Measurements from ENCODE around the gene SLC35A2. TPM values are rescaled to one million over a fixed set of nuclear protein-coding genes. Genes with fewer than 3 reads are reported as not detected.
"Not testable (repeated sequence)": the region's sequence is repeated elsewhere in the genome, so short reads cannot be mapped to it uniquely, and the experiment has no call there.

Gene SLC35A2
- total and polyA plus RNA-seq, 8 donors, result 4.3 to 25.4 (median 11.4) TPM; not detected in 1

DNA sequence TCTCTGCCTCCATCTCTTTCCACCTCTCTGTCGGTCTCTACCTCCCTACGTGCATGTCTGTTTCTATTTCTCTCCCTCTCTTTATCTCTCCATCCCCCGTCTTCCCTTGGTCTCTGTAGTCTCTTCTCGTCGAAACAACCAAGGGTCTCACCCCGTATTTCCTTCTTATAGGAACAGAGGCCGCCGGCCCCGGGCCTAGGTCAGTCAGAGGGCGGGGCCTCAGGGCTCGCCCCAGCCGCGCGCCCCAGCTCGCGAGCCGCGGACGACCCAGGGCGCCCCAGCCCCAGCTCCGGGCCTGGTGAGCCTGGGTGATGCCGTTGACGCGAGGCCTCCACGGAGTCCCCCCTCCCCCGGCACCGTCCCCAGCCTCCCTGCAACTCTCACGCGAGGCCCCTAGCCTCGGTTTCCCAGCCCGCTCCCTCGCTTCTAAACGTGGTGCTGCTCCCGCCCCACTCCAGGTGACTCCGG, 20.5 kb downstream of the SLC35A2 start:
- peaks cover 0 to 23% (median 15%) of the 10 kb centered on the region in 4 donors for H3K36me3 ChIP-seq
- peaks cover 0 to 8% (median 0%) of the 10 kb centered on the region in 3 donors for H3K27me3 ChIP-seq
- H3K27ac ChIP-seq, result peak overlapping the region; percentile 67 to 84 (median 78)
- intact Hi-C loops (cut with DNase I; ENCODE audit: low total_unique reads), result no loop called here
- peaks cover 5 to 21% (median 10%) of the 10 kb centered on the region in 4 donors for H3K4me1 ChIP-seq
- no peak for DNase-seq
- H3K4me3 ChIP-seq, result peak overlapping the region; percentile 55 to 69 (median 63)
- TF ChIP-seq POLR2A (IDR thresholded peaks at IDR 0.05) (no peak), EP300 (IDR thresholded peaks at IDR 0.05) (no peak), CTCF (IDR thresholded peaks at IDR 0.05) (no peak), POLR2AphosphoS5 (IDR thresholded peaks at IDR 0.05) (no peak)
- no peaks in the 10 kb centered on the region for H3K9me3 ChIP-seq
- 0 to 42% (median 1%) methylated on average over 6 to 35 of the region's 35 CpGs for WGBS, 5 donors

DNA sequence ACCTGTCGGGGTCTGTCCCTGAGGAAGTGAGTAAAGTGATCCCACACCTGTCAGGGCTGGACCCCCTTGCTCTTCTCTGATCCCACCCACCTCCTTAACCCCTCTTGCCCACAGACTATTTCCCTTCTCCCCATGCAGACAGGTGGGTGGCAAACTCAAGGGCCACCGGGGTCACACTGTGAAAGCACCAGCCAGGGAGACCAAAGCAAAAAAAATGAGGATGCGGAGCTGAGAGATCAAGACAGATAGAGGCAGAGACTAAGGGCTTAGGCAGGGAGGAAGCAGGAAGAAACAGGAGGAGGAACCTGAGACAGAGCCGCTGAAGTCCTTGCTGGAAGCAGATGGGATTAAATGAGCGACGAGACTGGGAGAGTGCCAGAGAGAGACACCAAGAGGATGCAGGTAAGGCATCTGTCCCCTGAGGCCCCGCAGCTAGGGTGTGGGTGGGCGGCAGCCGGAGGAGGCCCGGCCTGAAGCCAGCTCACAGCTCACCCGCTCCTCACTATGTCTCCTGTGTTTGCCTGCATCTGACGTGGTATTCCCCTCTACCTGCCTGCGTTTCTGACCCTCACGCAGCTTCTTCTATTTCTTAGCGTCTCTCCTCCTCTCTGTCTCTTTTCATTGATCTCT, 21.0 kb downstream of the SLC35A2 start:
- Histone ChIP-seq H3K9me3 (no peaks in the 10 kb centered on the region), H3K36me3 (peaks cover 0 to 23% (median 15%) of the 10 kb centered on the region in 4 donors), H3K27me3 (peaks cover 0 to 8% (median 0%) of the 10 kb centered on the region in 3 donors), H3K4me3 (peak overlapping the region; percentile 55 to 69 (median 63)), H3K27ac (peak overlapping the region in 4 of 5 donors; percentile 75 to 84 (median 80)), H3K4me1 (peaks cover 5 to 16% (median 10%) of the 10 kb centered on the region in 4 donors)
- 22 to 64% (median 38%) methylated on average over 8 to 15 of the region's 15 CpGs for WGBS, 5 donors
- peak in 1 of 2 donors; percentile 31 for DNase-seq
- intact Hi-C loops (cut with DNase I; ENCODE audit: low total_unique reads), result no loop called here
- TF ChIP-seq CTCF (IDR thresholded peaks at IDR 0.05), result no peak
- no peak for TF ChIP-seq POLR2A (IDR thresholded peaks at IDR 0.05)

GRCh38 chrX:48886586-48886985, 24.9 kb downstream of the SLC35A2 start:
- H3K27me3 ChIP-seq; H3K36me3 ChIP-seq; DNase-seq; H3K27ac ChIP-seq; H3K9me3 ChIP-seq; H3K4me3 ChIP-seq; H3K4me1 ChIP-seq; intact Hi-C loops (cut with DNase I; ENCODE audit: low total_unique reads): not testable (repeated sequence)
- WGBS, 5 donors, result 67 to 94% (median 78%) methylated on average over 2 to 5 of the region's 5 CpGs

DNA sequence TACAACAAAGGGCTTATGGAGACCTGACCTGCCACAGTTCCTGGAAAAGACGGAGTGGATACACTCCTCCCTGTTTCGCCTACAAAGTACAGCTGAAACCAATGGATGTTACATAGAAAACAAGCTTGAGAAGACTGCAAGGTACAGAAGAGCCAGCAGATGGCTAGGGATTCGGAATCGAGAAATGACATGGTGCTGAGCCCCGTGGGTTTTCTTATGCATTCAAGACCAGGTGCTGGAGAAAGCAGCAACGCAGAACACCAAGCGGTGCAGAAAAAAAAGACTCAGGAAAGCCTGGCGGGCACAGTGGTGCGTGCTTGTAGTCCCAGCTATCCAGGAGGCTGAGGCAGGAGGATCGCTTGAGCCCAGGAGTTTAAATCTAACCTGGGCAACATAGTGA, 27.7 kb downstream of the SLC35A2 start:
- DNase-seq, result no peak
- H3K36me3 ChIP-seq, result no peaks in the 10 kb centered on the region
- WGBS, 5 donors, result 62 to 79% (median 67%) methylated on average over 6 to 10 of the region's 10 CpGs
- H3K9me3 ChIP-seq, result no peaks in the 10 kb centered on the region
- TF ChIP-seq CTCF (IDR thresholded peaks at IDR 0.05) (no peak), EP300 (IDR thresholded peaks at IDR 0.05) (no peak), POLR2AphosphoS5 (IDR thresholded peaks at IDR 0.05) (no peak), POLR2A (IDR thresholded peaks at IDR 0.05) (no peak)
- intact Hi-C loops (cut with DNase I; ENCODE audit: low total_unique reads), result no loop called here
- H3K4me3 ChIP-seq, result no peak overlapping the region
- no peaks in the 10 kb centered on the region for H3K27me3 ChIP-seq
- no peak overlapping the region for H3K27ac ChIP-seq
- H3K4me1 ChIP-seq, result no peaks in the 10 kb centered on the region

- H3K27me3 ChIP-seq; H3K27ac ChIP-seq; intact Hi-C loops (cut with DNase I; ENCODE audit: low total_unique reads); H3K4me3 ChIP-seq; DNase-seq; H3K4me1 ChIP-seq; H3K9me3 ChIP-seq; H3K36me3 ChIP-seq: not testable (repeated sequence)
- 46 to 68% (median 53%) methylated on average over 3 to 4 of the region's 4 CpGs for WGBS, 5 donors
These were observed 34.5 kb downstream of the SLC35A2 start for GRCh38 chrX:48876944-48877343.

DNA sequence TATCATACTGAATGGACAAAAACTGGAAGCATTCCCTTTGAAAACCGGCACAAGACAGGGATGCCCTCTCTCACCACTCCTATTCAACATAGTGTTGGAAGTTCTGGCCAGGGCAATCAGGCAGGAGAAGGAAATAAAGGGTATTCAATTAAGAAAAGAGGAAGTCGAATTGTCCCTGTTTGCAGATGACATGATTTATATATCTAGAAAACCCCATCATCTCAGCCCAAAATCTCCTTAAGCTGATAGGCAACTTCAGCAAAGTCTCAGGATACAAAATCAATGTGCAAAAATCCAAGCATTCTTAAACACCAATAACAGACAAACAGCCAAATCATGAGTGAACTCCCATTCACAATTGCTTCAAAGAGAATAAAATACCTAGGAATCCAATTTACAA, 39.4 kb downstream of the SLC35A2 start:
- H3K4me3 ChIP-seq; H3K9me3 ChIP-seq; intact Hi-C loops (cut with DNase I; ENCODE audit: low total_unique reads); H3K27ac ChIP-seq; DNase-seq; H3K27me3 ChIP-seq; H3K4me1 ChIP-seq; H3K36me3 ChIP-seq: not testable (repeated sequence)
- WGBS, 5 donors, result 50 to 68% (median 58%) methylated on average over 1 to 2 of the region's 2 CpGs
